Sciatic nerve (tissue), 2 donors: ENCODE data around the gene TBL1X. TPM values are rescaled to one million over a fixed set of nuclear protein-coding genes. Genes with fewer than 3 reads are reported as not detected.

ENCODE experiments used
- ATAC-seq: fragments of 200-7000 bp; cut with Tn5 transposase; one replicate; pipeline ENCODE4 v1.9.1; 2020; ENCODE audit warnings: mild to moderate bottlenecking, moderate library complexity
- DNase-seq: peaks from one replicate; pipeline ENCODE4 v3.0.0-alpha.2; 2020; ENCODE audit warnings: low spot score
- intact Hi-C: fragments of 100-400 bp; cut with DNase I; formaldehyde crosslinking; loops from one replicate; pipeline ENCODE4 v1.14.2; 2022
- total RNA-seq: library from RNA; stranded (reverse); fragmentation: NEBNext Ultra II Directional; extraction: Animal tissue kit (Norgen Biotek cat#: 25700); gene quantifications from one replicate; pipeline ENCODE4 v1.2.1, GENCODE V29; 2021
- donor health status: DM: no; HTN: no; CAD: no.
- donor health status: DM: no; HTN: no; CAD: no.

Gene TBL1X
- total RNA-seq, 1 donor from 2014 or later: 27.2 TPM

DNA sequence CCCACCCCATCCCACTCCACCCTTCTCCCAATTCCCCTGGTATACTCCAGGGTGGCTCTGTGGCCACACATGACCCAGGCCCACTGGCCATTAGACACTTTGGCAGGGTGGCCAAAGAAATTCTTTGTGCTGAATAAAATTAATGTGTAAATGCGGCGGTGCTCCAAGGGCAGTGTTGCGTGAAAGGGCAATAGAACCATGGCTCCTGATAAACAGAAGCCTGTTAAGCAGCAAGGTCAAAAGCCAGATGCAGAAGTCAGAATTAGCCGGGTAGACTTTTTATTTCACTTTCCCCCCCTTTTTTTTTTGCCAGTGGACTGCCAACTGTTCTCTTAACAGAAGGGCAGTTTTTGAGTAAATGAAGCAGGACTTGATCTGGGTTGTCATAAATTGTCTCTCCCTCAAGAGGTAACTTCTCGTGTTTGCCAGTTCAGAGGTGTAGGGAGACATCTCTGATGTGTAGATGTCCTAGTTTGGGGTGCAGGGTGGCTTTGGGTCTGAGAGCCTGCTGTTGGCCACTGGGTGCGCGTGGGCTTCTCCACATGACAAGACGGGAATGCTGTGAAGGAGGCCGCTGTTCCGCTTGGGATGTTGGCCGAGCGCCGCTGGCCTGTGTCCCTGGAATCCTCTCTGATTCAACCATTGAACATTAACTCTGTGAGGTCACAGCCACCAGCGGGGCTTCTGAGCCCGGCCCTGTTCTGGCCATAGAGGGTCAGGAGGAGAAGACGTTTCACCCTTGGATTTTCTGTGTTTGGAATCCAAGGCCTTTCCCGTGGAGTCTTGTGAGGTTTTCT is 139.5 kb downstream of the TBL1X start:
- DNase-seq: peak; percentile 72
- peak; percentile 91 for ATAC-seq
- intact Hi-C loops: no loop called here

- DNase-seq (no peak), ATAC-seq (peak; percentile 9)
- intact Hi-C loops: no loop called here
Observed at GRCh38 chrX:9604908-9605306, 140.0 kb downstream of the TBL1X start.

DNA sequence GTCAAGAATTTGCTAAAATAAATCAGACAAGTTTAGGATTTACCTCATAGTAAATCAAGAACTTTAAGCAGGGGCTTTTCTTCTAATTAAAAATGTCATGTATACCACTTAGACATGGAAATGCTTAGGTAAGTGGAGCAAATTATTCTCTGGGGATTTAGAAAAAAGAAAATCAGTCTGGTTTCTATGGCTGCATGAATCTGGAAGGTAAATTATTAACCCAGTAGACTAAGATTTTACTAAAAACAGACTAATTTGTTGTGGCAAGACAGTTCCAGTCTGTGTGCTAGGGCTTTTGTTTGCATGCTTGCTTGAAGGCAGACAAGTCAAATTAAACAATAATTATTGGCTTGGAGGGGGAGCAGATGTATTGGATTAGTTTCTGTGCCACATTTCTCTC is 140.6 kb downstream of the TBL1X start:
- DNase-seq (no peak), ATAC-seq (no peak)
- intact Hi-C loops: no loop called here

- intact Hi-C loops: no loop called here
- DNase-seq: no peak
- no peak for ATAC-seq
Observed at GRCh38 chrX:9606971-9607370, 142.1 kb downstream of the TBL1X start.

- ATAC-seq: no peak
- DNase-seq: no peak
- intact Hi-C loops: no loop called here
Observed at GRCh38 chrX:9609499-9609898, 144.6 kb downstream of the TBL1X start.

DNA sequence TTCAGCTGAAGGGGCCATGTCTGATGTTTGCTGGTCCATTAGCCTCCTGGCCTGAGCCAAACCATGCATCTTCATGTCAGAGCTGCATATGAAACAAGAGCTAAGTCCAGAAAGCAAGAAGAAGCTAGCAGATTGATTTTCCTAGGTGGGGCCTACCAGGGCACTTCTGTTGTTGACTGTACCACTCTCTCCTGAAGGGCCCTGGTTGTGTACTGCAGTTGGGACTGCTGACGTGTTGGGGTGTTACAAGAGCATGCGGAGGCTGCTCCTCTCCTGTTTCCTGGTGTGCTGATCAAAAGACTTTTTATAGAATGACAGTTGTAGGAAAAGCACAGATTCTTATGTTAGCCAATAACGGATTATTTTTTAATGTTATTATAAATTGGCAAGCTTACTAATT is 145.1 kb downstream of the TBL1X start:
- DNase-seq (no peak), ATAC-seq (no peak)
- intact Hi-C loops: no loop called here

GRCh38 chrX:9610771-9611392 is 146.0 kb downstream of the TBL1X start:
- intact Hi-C loops: no loop called here
- no peak for ATAC-seq

DNA sequence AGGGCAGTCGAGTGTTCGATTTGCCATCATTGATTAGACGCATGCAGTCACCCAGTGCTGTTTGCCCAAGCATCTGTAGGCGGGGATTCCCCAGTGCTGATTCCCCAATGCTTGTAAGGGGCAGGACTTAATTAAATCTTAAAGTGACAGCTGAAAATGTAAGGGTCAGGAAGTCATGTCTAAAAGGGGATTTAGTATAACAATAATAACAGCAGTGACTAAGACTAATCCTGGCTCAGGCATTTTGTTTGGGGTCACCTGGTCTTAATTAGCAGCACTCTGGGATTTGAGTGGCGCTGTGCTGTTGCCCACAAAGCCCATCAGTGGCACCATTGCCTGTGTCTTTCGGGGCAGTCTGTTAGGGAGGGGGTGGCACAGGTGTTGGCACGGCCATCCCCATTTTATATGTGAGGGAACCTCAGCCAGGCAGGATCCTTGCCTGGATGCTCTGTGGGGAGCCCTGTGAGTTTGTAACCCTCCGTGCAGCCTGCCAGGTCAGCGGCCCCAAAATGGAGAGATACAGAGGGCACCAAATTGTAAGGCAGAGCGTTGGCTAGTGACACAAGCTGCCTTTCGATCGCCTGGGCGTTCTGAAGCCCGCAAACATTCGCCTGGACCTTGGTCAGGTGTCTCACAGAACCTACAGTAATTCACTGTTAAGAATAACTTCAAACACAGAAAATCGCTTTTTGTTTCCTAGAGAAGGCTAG is 146.7 kb downstream of the TBL1X start:
- DNase-seq: no peak
- intact Hi-C loops: no loop called here
- ATAC-seq: no peak

More at GRCh38 chrX:9610771-9611392, 146.0 kb downstream of the TBL1X start:
- no peak for DNase-seq

DNA sequence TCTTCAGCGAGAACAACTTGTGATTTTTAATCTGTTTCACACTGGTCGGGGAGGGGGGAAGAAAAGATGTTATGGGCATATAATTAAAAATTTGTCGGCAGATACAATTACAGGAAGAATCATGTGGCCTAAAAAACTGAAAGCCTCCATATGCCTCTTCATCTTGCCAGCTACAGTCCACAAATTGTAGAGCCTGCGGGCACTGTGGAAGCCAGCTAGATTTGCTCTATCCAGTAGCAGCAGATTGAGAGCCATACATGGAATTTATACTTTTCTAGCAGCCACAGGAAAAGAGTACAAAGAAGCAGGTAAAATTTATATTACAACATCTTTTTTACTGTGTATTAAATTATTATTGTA is 147.3 kb downstream of the TBL1X start:
- ATAC-seq: no peak
- no peak for DNase-seq
- intact Hi-C loops: no loop called here

DNA sequence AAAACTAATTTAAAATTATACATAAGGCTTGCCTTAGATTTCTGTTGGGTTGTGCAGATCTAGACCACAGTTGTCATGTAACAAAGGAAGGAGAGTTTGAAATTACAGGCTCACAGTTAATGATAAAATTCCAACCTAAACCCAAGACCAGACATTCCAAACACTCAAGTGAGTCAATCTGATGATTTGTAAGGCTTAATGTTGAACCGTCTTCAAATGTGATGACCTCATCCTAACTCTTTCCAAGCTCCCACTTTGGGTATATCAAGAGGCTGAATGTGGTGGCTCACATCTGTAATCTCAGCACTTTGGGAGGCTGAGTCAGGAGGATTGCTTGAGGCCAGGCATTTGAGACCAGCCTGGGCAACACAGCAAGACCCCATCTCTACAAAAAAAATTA is 149.2 kb downstream of the TBL1X start:
- ATAC-seq: no peak
- no peak for DNase-seq
- intact Hi-C loops: no loop called here

DNA sequence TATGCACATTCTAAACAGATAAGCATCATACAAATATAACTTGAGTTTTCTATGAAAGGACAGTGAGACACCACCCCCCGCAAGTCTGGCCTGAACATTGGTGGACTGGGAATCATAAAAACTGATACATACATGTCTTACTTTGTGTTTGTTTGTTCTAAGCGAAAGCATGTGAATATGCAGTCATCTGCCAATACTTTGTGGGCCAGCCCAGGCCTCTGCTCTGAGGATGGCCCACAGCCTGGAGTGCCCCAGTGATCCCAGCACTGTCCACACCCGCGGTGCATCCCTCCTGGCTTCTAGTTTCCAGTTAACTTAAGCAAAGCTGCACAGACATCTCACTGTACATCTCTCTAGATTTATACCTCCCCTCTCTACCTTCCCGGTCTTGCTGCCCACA is 154.3 kb downstream of the TBL1X start:
- DNase-seq: no peak

DNA sequence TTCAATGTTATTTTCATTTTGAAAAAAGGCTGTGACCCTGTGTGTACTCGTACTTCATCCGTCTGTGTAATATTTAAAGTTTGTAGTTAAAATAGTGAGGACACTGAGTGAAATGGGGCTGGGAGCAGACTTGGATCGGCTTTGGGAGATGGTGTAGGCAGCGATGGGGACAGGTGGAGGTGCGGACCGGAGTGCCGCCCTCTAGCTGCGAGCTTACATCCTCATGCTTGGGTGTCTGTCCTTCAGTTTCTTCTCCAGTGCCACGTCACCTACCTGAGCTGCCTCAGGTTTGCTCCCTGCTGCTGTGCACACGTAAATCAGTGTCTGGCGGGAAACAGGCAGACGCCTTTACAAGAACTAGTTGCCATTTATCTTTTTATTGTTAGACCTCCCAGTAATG is 154.7 kb downstream of the TBL1X start:
- ATAC-seq: no peak
- intact Hi-C loops: no loop called here
- DNase-seq: no peak

More for the DNA sequence above, 154.3 kb downstream of the TBL1X start:
- intact Hi-C loops: no loop called here
- no peak for ATAC-seq

GRCh38 chrX:9622128-9622527 is 157.3 kb downstream of the TBL1X start:
- intact Hi-C loops: no loop called here
- ATAC-seq (no peak), DNase-seq (no peak)

DNA sequence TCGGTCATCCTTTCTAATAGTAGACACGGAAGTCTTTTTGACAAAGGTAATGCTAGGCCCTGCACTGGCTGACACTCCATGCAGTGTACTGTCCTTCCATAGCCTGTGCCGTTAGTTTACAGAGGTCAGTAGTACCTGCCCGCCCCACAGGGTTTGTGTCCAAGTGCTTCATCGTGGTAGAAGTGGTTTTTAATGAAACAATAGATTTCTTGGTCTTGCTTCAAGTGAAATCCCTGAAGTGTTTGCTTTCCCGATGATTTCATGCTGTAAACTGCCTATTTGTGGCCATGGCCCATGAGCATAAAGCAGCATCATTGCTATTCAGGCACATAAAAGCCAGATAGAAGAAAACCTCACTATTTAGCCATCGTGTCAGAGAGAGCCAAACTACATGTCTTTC is 161.5 kb downstream of the TBL1X start:
- no peak for DNase-seq
- intact Hi-C loops: no loop called here

GRCh38 chrX:9627922-9628321 is 163.1 kb downstream of the TBL1X start:
- no peak for ATAC-seq

More for the DNA sequence above, 161.5 kb downstream of the TBL1X start:
- ATAC-seq: no peak

DNA sequence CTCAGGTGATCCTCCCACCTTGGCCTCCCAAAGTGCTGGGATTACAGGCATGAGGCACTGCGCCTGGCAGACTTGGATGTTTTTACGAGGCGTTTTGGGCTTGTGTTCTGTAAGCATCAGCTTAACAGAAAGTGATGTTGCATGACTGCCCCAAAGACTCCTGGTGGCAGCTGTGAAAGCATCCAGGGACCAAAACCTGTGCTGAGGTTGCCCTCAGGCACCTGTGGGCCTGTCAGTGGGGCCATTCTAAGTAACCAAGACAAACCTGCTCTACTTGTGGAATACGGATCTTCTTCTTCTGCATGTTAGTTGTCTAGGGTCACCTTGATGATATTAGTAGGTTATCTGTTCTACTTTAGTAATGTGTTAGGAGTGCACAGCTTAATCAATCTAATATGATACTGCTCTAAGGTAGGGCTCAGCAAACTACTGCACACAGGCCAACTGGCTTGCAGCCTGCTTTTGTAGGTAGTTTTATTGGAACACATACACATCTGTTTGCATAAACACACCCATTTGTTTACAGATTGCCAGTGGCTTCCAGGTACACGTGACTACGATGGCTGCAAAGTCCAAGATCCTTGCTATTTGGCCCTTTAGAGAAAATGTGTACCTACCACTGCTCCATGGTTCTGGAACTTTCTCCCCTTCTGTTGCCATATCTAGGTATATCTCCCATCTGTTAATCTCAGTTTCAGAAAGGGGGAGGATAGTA is 164.1 kb downstream of the TBL1X start:
- DNase-seq: no peak
- no peak for ATAC-seq
- intact Hi-C loops: no loop called here

More at GRCh38 chrX:9627922-9628321, 163.1 kb downstream of the TBL1X start:
- intact Hi-C loops: no loop called here
- DNase-seq: no peak

- intact Hi-C loops: no loop called here
- ATAC-seq: no peak
Observed at GRCh38 chrX:9634551-9634950, 169.7 kb downstream of the TBL1X start.

GRCh38 chrX:9635368-9635767 is 170.5 kb downstream of the TBL1X start:
- intact Hi-C loops: no loop called here
- ATAC-seq: no peak
- DNase-seq: no peak

More at GRCh38 chrX:9634551-9634950, 169.7 kb downstream of the TBL1X start:
- DNase-seq: no peak

- ATAC-seq (no peak), DNase-seq (no peak)
- intact Hi-C loops: no loop called here
Observed at GRCh38 chrX:9635803-9636202, 170.9 kb downstream of the TBL1X start.
